A673 (cell line): ENCODE measurements around the gene TTF1.

Source experiments
- CTCF ChIP-seq: fragments of 300-800, 200-600 bp; sonication (generic); conservative IDR thresholded peaks from 2 replicates; pipeline ENCODE4 v1.5.1; 2017; ENCODE audit warnings: low read depth, mild to moderate bottlenecking, antibody characterized with exemption, low read length, moderate library complexity, mixed read lengths
- EZH2 ChIP-seq: fragments of 200-600 bp; sonication (generic); IDR thresholded peaks from 2 replicates; pipeline ENCODE4 v1.6.1; 2017; ENCODE audit warnings: borderline replicate concordance, low read depth, mild to moderate bottlenecking, mixed read lengths, antibody characterized with exemption, low read length; ENCODE audit not compliant: poor library complexity, severe bottlenecking

GRCh38 chr9:132410642-132411041 lies 4.0 kb upstream of the TTF1 start:
- no peak for TF ChIP-seq CTCF
- TF ChIP-seq EZH2: no peak
